Measurements from ENCODE around the gene FAT3.

FAT3 gene

GRCh38 chr11:92224407-92225124 lies at the start of gene FAT3:
TSS of gene FAT3 (plus strand) at chr11:92224818. CDS start at chr11:92352113, 127,295 bp downstream.
- DNase-seq (ENCODE audit: low read depth): no peak
- no peak for TF ChIP-seq CTCF (IDR thresholded peaks at IDR 0.05; ENCODE audit: insufficient read depth, low read depth, low read length, missing control alignments)
- H3K4me3 ChIP-seq (ENCODE audit: low read depth, low read length): no peak within 1 kb of the TSS

GRCh38 chr11:92179017-92179670 lies 45.5 kb upstream of the FAT3 start:
- no peak for DNase-seq (ENCODE audit: low read depth)
- H3K4me3 ChIP-seq (ENCODE audit: low read depth, low read length): no peak overlapping the region
- no peak for TF ChIP-seq CTCF (IDR thresholded peaks at IDR 0.05; ENCODE audit: insufficient read depth, low read depth, low read length, missing control alignments)

DNA sequence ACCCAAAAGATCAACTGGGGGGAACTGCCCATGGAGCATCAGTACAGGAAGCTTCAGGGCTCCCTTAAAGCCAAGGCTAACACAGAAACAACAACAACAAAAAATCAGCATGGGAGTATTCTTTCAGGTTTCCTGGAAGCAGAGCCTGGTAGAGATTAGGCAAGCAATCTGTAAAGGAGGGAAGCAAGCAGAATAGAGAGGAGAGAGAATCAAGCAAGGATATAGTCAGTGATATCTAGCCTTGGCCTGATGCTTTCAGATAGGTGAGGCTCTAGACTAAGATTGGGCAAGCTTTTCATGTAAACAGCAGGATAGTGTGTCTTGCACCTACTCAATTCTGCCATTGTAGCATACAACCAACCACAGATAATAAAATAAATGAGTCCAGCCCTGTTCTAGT lies 44.4 kb upstream of the FAT3 start:
- TF ChIP-seq CTCF (IDR thresholded peaks at IDR 0.05; ENCODE audit: insufficient read depth, low read depth, low read length, missing control alignments): no peak

GRCh38 chr11:92180664-92181251 lies 43.9 kb upstream of the FAT3 start:
- no peak overlapping the region for H3K4me3 ChIP-seq (ENCODE audit: low read depth, low read length)
- no peak for TF ChIP-seq CTCF (IDR thresholded peaks at IDR 0.05; ENCODE audit: insufficient read depth, low read depth, low read length, missing control alignments)
- DNase-seq (ENCODE audit: low read depth): no peak

More for the DNA sequence above, 44.4 kb upstream of the FAT3 start:
- no peak for DNase-seq (ENCODE audit: low read depth)
- H3K4me3 ChIP-seq (ENCODE audit: low read depth, low read length): no peak overlapping the region

DNA sequence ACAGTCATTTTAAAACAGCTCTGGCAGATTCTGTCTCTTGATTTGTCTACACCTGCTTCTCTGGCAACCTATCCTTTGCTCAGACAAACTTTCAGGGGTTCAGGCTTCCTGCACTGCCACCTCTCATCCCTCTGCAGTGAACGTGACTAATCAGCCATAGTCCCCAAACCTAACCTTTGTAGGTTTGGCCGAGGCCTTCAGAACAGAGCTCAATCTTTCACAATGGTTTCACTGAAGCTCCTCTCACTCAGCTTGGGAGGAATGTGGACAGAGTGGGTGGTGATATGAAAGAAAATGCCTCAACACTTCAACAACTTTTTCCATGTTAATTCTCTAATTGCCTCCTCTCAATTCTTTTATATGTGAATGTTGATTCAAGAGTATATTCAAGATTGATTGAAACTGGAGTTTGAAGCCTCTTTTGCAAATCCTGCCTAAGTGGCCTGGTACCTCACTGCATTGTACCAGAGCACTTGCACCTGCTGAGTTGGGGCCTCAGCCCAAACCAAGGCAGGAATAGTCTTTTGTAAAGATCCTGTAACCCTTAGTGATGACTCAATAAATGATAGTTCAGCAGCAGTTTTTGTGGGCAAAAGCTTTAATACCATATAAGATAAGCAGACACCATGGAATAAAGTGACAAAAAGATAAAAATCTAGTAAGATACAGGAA lies 33.9 kb upstream of the FAT3 start:
- no peak overlapping the region for H3K4me3 ChIP-seq (ENCODE audit: low read depth, low read length)
- no peak for TF ChIP-seq CTCF (IDR thresholded peaks at IDR 0.05; ENCODE audit: insufficient read depth, low read depth, low read length, missing control alignments)
- DNase-seq (ENCODE audit: low read depth): no peak

GRCh38 chr11:92192141-92192540 lies 32.5 kb upstream of the FAT3 start:
- no peak for DNase-seq (ENCODE audit: low read depth)
- no peak for TF ChIP-seq CTCF (IDR thresholded peaks at IDR 0.05; ENCODE audit: insufficient read depth, low read depth, low read length, missing control alignments)
- H3K4me3 ChIP-seq (ENCODE audit: low read depth, low read length): no peak overlapping the region

Measured in GM12865 (cell line).